Astrocyte (in vitro differentiated cells and primary cell): ENCODE results near the gene GMDS. TPM values are rescaled to one million over a fixed set of nuclear protein-coding genes. Genes with fewer than 3 reads are reported as not detected.

Experiments used
- DNase-seq: peaks from one replicate; pipeline ENCODE4 v3.0.0-alpha.2; 2010; ENCODE audit warnings: low read depth
- FAIRE-seq: peaks from 2 replicates; lab custom pipeline; 2011; peaks lifted over from hg19 to GRCh38; lab: Jason Lieb, UNC
- H2AFZ ChIP-seq: 2 replicates; pipeline ENCODE4 v1.6.0; 2012; ENCODE audit warnings: low read depth, low read length, inconsistent platforms
- H3K27ac ChIP-seq: 2 replicates; pipeline ENCODE4 v1.5.1; 2011; ENCODE audit warnings: low read depth, low read length, inconsistent platforms
- H3K27me3 ChIP-seq: 2 replicates; pipeline ENCODE4 v1.6.0; 2011; ENCODE audit warnings: low read length, inconsistent platforms; ENCODE audit not compliant: insufficient read depth
- H3K36me3 ChIP-seq: 2 replicates; pipeline ENCODE4 v1.5.1; 2011; ENCODE audit warnings: low read length, inconsistent platforms; ENCODE audit not compliant: insufficient read depth
- H3K4me1 ChIP-seq: 2 replicates; pipeline ENCODE4 v1.5.1; 2011; ENCODE audit warnings: low read length, inconsistent platforms; ENCODE audit not compliant: insufficient read depth
- H3K4me2 ChIP-seq: 2 replicates; pipeline ENCODE4 v1.6.0; 2012; ENCODE audit warnings: low read length, inconsistent platforms
- H3K4me3 ChIP-seq: 2 replicates; pipeline ENCODE4 v1.5.1; 2011; ENCODE audit warnings: low read depth, mild to moderate bottlenecking, low read length, inconsistent platforms; ENCODE audit not compliant: insufficient read depth
- H3K79me2 ChIP-seq: 2 replicates; pipeline ENCODE4 v1.6.0; 2012; ENCODE audit warnings: mild to moderate bottlenecking, low read length, inconsistent platforms; ENCODE audit not compliant: insufficient read depth
- H3K9ac ChIP-seq: 2 replicates; pipeline ENCODE4 v1.6.0; 2012; ENCODE audit warnings: mild to moderate bottlenecking, low read length, inconsistent platforms
- H3K9me3 ChIP-seq: 2 replicates; pipeline ENCODE4 v1.5.1; 2012; ENCODE audit warnings: low read depth, mild to moderate bottlenecking, low read length, inconsistent platforms; ENCODE audit not compliant: insufficient read depth
- H4K20me1 ChIP-seq: 2 replicates; pipeline ENCODE4 v1.6.0; 2012; ENCODE audit warnings: low read length, inconsistent platforms; ENCODE audit not compliant: insufficient read depth
- H3K27ac Mint-ChIP-seq: one replicate; pipeline ENCODE4 v1.8.0; 2021; ENCODE audit warnings: mild to moderate bottlenecking, mixed read lengths; ENCODE audit not compliant: unreplicated experiment
- H3K27me3 Mint-ChIP-seq: one replicate; pipeline ENCODE4 v1.8.0; 2021; ENCODE audit warnings: low read depth, mixed read lengths; ENCODE audit not compliant: unreplicated experiment
- H3K36me3 Mint-ChIP-seq: one replicate; pipeline ENCODE4 v1.8.0; 2021; ENCODE audit warnings: low read depth, mixed read lengths; ENCODE audit not compliant: unreplicated experiment
- H3K4me1 Mint-ChIP-seq: one replicate; pipeline ENCODE4 v1.8.0; 2021; ENCODE audit warnings: low read depth, mixed read lengths; ENCODE audit not compliant: unreplicated experiment
- H3K4me3 Mint-ChIP-seq: one replicate; pipeline ENCODE4 v1.8.0; 2021; ENCODE audit warnings: mild to moderate bottlenecking, moderate library complexity, mixed read lengths; ENCODE audit not compliant: unreplicated experiment
- H3K9me3 Mint-ChIP-seq: one replicate; pipeline ENCODE4 v1.8.0; 2021; ENCODE audit warnings: mild to moderate bottlenecking, mixed read lengths; ENCODE audit not compliant: unreplicated experiment
- EZH2 ChIP-seq: IDR thresholded peaks from 2 replicates; pipeline ENCODE4 v1.6.1; 2012; ENCODE audit warnings: mild to moderate bottlenecking, low read length, inconsistent platforms; ENCODE audit not compliant: insufficient read depth
- total RNA-seq: library from RNA; stranded (reverse); gene quantifications from 2 replicates; pipeline ENCODE4 v1.2.1, GENCODE V29; 2021
- TF ChIP-seq, protein P1 (sequence below): IDR thresholded peaks from 2 replicates; pipeline ENCODE4 v1.5.1; 2011; ENCODE audit warnings: low read depth, mild to moderate bottlenecking, inconsistent platforms, low read length, moderate library complexity; ENCODE audit not compliant: insufficient read depth

GMDS gene
- total RNA-seq, 1 donor from 2014 or later = 9.4 TPM

DNA sequence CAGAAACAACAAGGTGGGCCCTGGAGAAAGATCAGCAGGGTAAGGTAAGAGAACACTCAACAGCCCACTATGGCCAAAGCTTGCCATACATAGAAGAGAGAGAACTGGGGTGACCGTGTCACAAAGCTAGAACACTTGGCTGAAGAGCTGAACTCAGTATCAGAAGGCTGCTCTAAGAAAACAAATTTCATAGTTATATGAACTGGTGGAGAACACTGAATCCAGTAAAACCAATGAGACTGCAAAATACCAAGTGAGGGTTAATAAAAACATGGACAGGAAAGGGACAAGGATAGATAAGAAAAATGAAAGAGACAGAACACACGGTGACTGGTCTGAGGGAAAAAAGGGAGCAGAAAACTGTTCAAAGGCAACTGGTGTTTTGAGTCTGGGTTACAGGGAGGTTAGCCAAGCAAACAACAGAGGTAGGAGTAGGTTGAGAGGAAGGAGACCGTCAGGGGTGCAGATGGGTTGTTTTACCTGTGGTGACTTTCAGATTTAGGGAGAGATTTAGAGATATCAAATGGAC is 56.5 kb downstream of the GMDS start:
- Histone ChIP-seq H3K27ac (no peak overlapping the region), H3K4me2 (no peak overlapping the region), H3K79me2 (no peaks in the 10 kb centered on the region), H3K36me3 (no peaks in the 10 kb centered on the region), H3K4me3 (no peak overlapping the region), H4K20me1 (peaks cover 8% of the 10 kb centered on the region), H3K9ac (no peak overlapping the region), H3K27me3 (no peaks in the 10 kb centered on the region), H2AFZ (no peak overlapping the region), H3K9me3 (no peaks in the 10 kb centered on the region), H3K4me1 (no peaks in the 10 kb centered on the region)
- TF ChIP-seq, protein P1, sequence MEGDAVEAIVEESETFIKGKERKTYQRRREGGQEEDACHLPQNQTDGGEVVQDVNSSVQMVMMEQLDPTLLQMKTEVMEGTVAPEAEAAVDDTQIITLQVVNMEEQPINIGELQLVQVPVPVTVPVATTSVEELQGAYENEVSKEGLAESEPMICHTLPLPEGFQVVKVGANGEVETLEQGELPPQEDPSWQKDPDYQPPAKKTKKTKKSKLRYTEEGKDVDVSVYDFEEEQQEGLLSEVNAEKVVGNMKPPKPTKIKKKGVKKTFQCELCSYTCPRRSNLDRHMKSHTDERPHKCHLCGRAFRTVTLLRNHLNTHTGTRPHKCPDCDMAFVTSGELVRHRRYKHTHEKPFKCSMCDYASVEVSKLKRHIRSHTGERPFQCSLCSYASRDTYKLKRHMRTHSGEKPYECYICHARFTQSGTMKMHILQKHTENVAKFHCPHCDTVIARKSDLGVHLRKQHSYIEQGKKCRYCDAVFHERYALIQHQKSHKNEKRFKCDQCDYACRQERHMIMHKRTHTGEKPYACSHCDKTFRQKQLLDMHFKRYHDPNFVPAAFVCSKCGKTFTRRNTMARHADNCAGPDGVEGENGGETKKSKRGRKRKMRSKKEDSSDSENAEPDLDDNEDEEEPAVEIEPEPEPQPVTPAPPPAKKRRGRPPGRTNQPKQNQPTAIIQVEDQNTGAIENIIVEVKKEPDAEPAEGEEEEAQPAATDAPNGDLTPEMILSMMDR = no peak
- TF ChIP-seq EZH2 = no peak
- peaks cover 2% of the 10 kb centered on the region for H3K27me3 Mint-ChIP-seq
- peaks cover 4% of the 10 kb centered on the region for H3K4me1 Mint-ChIP-seq
- no peak overlapping the region for H3K27ac Mint-ChIP-seq
- no peak overlapping the region for H3K4me3 Mint-ChIP-seq
- peaks cover 2% of the 10 kb centered on the region for H3K9me3 Mint-ChIP-seq
- no peak for DNase-seq
- H3K36me3 Mint-ChIP-seq = no peaks in the 10 kb centered on the region
- FAIRE-seq = no peak

DNA sequence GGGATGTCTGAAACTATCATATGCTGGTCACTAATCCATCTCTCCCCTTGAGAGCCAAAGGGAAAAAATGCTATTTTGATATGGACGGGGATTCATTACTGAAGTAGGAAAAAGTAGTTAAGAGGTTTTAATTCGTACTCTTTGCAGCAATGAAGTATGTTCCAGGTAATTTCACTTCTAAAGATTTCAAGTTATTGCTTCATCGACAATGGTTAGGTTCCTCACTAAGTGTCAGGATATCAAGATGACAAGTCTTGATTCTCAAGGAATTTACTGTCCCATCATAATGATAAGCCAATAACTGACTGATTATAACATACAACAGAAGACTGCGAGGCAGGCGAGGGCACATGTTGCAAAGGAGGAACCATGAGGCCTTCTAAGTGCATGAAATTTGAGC is 57.0 kb downstream of the GMDS start:
- H3K27ac Mint-ChIP-seq = no peak overlapping the region
- H4K20me1 ChIP-seq = peaks cover 8% of the 10 kb centered on the region
- no peaks in the 10 kb centered on the region for H3K27me3 ChIP-seq
- H3K36me3 Mint-ChIP-seq = no peaks in the 10 kb centered on the region
- H3K4me3 ChIP-seq = no peak overlapping the region
- H3K4me1 Mint-ChIP-seq = peaks cover 4% of the 10 kb centered on the region
- no peak for TF ChIP-seq EZH2
- TF ChIP-seq, protein P1 = no peak
- H3K79me2 ChIP-seq = no peaks in the 10 kb centered on the region
- peaks cover 2% of the 10 kb centered on the region for H3K27me3 Mint-ChIP-seq
- peaks cover 2% of the 10 kb centered on the region for H3K9me3 Mint-ChIP-seq
- H3K9ac ChIP-seq = no peak overlapping the region
- no peak overlapping the region for H3K4me3 Mint-ChIP-seq
- H3K36me3 ChIP-seq = no peaks in the 10 kb centered on the region
- no peaks in the 10 kb centered on the region for H3K4me1 ChIP-seq
- no peak overlapping the region for H3K4me2 ChIP-seq
- no peak for FAIRE-seq
- no peak overlapping the region for H2AFZ ChIP-seq
- no peak overlapping the region for H3K27ac ChIP-seq
- H3K9me3 ChIP-seq = no peaks in the 10 kb centered on the region
- no peak for DNase-seq

DNA sequence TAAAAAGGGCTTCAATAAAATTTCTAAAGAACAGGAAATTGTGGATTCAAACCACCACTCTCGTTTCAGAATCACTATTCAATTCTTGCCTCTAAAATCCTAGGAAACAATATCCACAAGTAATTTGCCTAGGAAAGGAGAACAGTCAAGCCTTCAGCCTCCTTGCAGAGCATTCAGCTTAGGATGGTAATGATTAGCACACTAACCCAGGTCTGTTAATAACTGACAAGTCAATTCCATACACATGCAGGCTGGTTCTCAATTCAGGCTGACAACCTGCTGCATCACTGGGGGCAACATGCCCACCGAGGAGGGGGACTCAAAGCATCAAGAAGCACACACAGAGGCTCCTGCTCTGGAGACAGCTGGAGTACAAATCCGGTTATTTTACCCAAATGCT is 57.6 kb downstream of the GMDS start:
- Mint-ChIP-seq H3K9me3 (peaks cover 2% of the 10 kb centered on the region), H3K36me3 (no peaks in the 10 kb centered on the region), H3K4me3 (no peak overlapping the region), H3K27ac (no peak overlapping the region), H3K4me1 (peaks cover 4% of the 10 kb centered on the region), H3K27me3 (peaks cover 2% of the 10 kb centered on the region)
- no peaks in the 10 kb centered on the region for H3K9me3 ChIP-seq
- H3K79me2 ChIP-seq = no peaks in the 10 kb centered on the region
- H3K4me1 ChIP-seq = no peaks in the 10 kb centered on the region
- FAIRE-seq (no peak), DNase-seq (no peak)
- no peak overlapping the region for H3K9ac ChIP-seq
- H3K27me3 ChIP-seq = no peaks in the 10 kb centered on the region
- no peak overlapping the region for H2AFZ ChIP-seq
- H4K20me1 ChIP-seq = peaks cover 8% of the 10 kb centered on the region
- no peak overlapping the region for H3K4me3 ChIP-seq
- H3K36me3 ChIP-seq = no peaks in the 10 kb centered on the region
- H3K4me2 ChIP-seq = no peak overlapping the region
- TF ChIP-seq EZH2 = no peak
- TF ChIP-seq, protein P1 = no peak
- H3K27ac ChIP-seq = no peak overlapping the region
